ENCODE measurements around the gene NCF4.

The NCF4 gene

GRCh38 chr22:36816636-36817524 is 43.9 kb upstream of the NCF4 start, which contains the start of gene PVALB:
PVALB (minus strand) TSS chr22:36817035; CDS start chr22:36817005, 30 bp downstream.
- peaks cover 5 to 13% of the 10 kb centered on the region in 2 experiments for H3K4me1 ChIP-seq (ENCODE audit: control insufficient read depth in 1 of 2, insufficient read depth in 1 of 2, low read depth in 1 of 2, low read length in 1 of 2)
- H3K9me3 ChIP-seq: no peaks in the 10 kb centered on the region
- no peaks in the 10 kb centered on the region for H3K36me3 ChIP-seq
- H3K27me3 ChIP-seq: peaks cover 93% of the 10 kb centered on the region
- H3K27ac ChIP-seq: no peak within 1 kb of the TSS
- TF ChIP-seq CTCF (IDR thresholded peaks at IDR 0.05): no peak
- H3K4me3 ChIP-seq (ENCODE audit: low read depth in 1 of 2, low read length in 1 of 2): no peak within 1 kb of the TSS

- H3K27me3 ChIP-seq: peaks cover 90% of the 10 kb centered on the region
- no peaks in the 10 kb centered on the region for H3K9me3 ChIP-seq
- H3K36me3 ChIP-seq: no peaks in the 10 kb centered on the region
- peaks cover 5 to 13% of the 10 kb centered on the region in 2 experiments for H3K4me1 ChIP-seq (ENCODE audit: control insufficient read depth in 1 of 2, insufficient read depth in 1 of 2, low read depth in 1 of 2, low read length in 1 of 2)
- H3K4me3 ChIP-seq (ENCODE audit: low read depth in 1 of 2, low read length in 1 of 2): no peak overlapping the region
- H3K27ac ChIP-seq: no peak overlapping the region
- no peak for TF ChIP-seq CTCF (IDR thresholded peaks at IDR 0.05)
Observed at GRCh38 chr22:36817525-36817848, 43.3 kb upstream of the NCF4 start.

- TF ChIP-seq CTCF (IDR thresholded peaks at IDR 0.05): no peak
- Histone ChIP-seq H3K4me3 (ENCODE audit: low read depth in 1 of 2, low read length in 1 of 2) (no peak overlapping the region), H3K9me3 (no peaks in the 10 kb centered on the region), H3K27me3 (peaks cover 92% of the 10 kb centered on the region), H3K27ac (no peak overlapping the region), H3K36me3 (no peaks in the 10 kb centered on the region), H3K4me1 (ENCODE audit: control insufficient read depth in 1 of 2, insufficient read depth in 1 of 2, low read depth in 1 of 2, low read length in 1 of 2) (peaks cover 5 to 13% of the 10 kb centered on the region in 2 experiments)
Observed at GRCh38 chr22:36818010-36818642, 42.7 kb upstream of the NCF4 start.

- peaks cover 87% of the 10 kb centered on the region for H3K27me3 ChIP-seq
Observed at GRCh38 chr22:36819112-36819511, 41.7 kb upstream of the NCF4 start.

GRCh38 chr22:36822581-36822980 is 38.2 kb upstream of the NCF4 start:
- TF ChIP-seq CTCF (IDR thresholded peaks at IDR 0.05): no peak
- H3K27me3 ChIP-seq: peaks cover 52% of the 10 kb centered on the region

More at GRCh38 chr22:36819112-36819511, 41.7 kb upstream of the NCF4 start:
- Histone ChIP-seq H3K27ac (no peak overlapping the region), H3K9me3 (no peaks in the 10 kb centered on the region), H3K4me3 (ENCODE audit: low read depth in 1 of 2, low read length in 1 of 2) (no peak overlapping the region), H3K4me1 (ENCODE audit: control insufficient read depth in 1 of 2, insufficient read depth in 1 of 2, low read depth in 1 of 2, low read length in 1 of 2) (peaks cover 5 to 13% of the 10 kb centered on the region in 2 experiments), H3K36me3 (no peaks in the 10 kb centered on the region)
- no peak for TF ChIP-seq CTCF (IDR thresholded peaks at IDR 0.05)

More at GRCh38 chr22:36822581-36822980, 38.2 kb upstream of the NCF4 start:
- Histone ChIP-seq H3K9me3 (no peaks in the 10 kb centered on the region), H3K36me3 (no peaks in the 10 kb centered on the region), H3K4me3 (ENCODE audit: low read depth in 1 of 2, low read length in 1 of 2) (no peak overlapping the region), H3K27ac (no peak overlapping the region), H3K4me1 (ENCODE audit: control insufficient read depth in 1 of 2, insufficient read depth in 1 of 2, low read depth in 1 of 2, low read length in 1 of 2) (peaks cover 4 to 6% of the 10 kb centered on the region in 2 experiments)

All from neutrophil (primary cell).